Mesendoderm (in vitro differentiated cells): ENCODE data around the gene SPANXA2. TPM values are rescaled to one million over a fixed set of nuclear protein-coding genes. Genes with fewer than 3 reads are reported as not detected.
"Not testable (repeated sequence)": the region's sequence is repeated elsewhere in the genome, so short reads cannot be mapped to it uniquely, and the experiment has no call there.

Experiments used
- DNase-seq: peaks from one replicate; pipeline ENCODE4 v3.0.0; 2013
- H2AK5ac ChIP-seq: 2 replicates; pipeline ENCODE4 v1.6.1; 2013; ENCODE audit warnings: low read length, inconsistent platforms
- H2BK120ac ChIP-seq: 2 replicates; pipeline ENCODE4 v1.6.1; 2013; ENCODE audit warnings: low read depth, mild to moderate bottlenecking, low read length, moderate library complexity, mixed read lengths
- H2BK15ac ChIP-seq: replicated peaks from 2 replicates; pipeline ENCODE4 v1.6.1; 2013; ENCODE audit warnings: low read depth, mild to moderate bottlenecking, moderate library complexity
- H2BK5ac ChIP-seq: 2 replicates; pipeline ENCODE4 v1.6.1; 2013; ENCODE audit warnings: low read length, inconsistent platforms
- H3K18ac ChIP-seq: 2 replicates; pipeline ENCODE4 v1.6.1; 2013; ENCODE audit warnings: mild to moderate bottlenecking, low read length, mixed read lengths
- H3K23ac ChIP-seq: one replicate; pipeline ENCODE4 v1.6.1; 2013; ENCODE audit warnings: low read length
- H3K27ac ChIP-seq: 2 replicates; pipeline ENCODE4 v1.5.1; 2013; ENCODE audit warnings: low read depth, mild to moderate bottlenecking, inconsistent platforms, low read length, moderate library complexity
- H3K27me3 ChIP-seq: 2 replicates; pipeline ENCODE4 v1.6.1; 2013; ENCODE audit warnings: low read length, control low read depth, mild to moderate bottlenecking, inconsistent platforms; ENCODE audit not compliant: insufficient read depth, poor library complexity
- H3K36me3 ChIP-seq: 2 replicates; pipeline ENCODE4 v1.6.1; 2013; ENCODE audit warnings: low read length, inconsistent platforms; ENCODE audit not compliant: control insufficient read depth, insufficient read depth
- H3K4ac ChIP-seq: one replicate; pipeline ENCODE4 v1.6.1; 2013; ENCODE audit warnings: low read depth, mild to moderate bottlenecking, low read length, moderate library complexity
- H3K4me1 ChIP-seq: 2 replicates; pipeline ENCODE4 v1.6.1; 2013; ENCODE audit warnings: low read depth, low read length, inconsistent platforms; ENCODE audit not compliant: control insufficient read depth
- H3K4me2 ChIP-seq: 2 replicates; pipeline ENCODE4 v1.6.1; 2013; ENCODE audit warnings: low read length
- H3K4me3 ChIP-seq: 2 replicates; pipeline ENCODE4 v1.5.1; 2013; ENCODE audit warnings: mild to moderate bottlenecking, low read length
- H3K56ac ChIP-seq: one replicate; pipeline ENCODE4 v1.6.1; 2013; ENCODE audit warnings: low read length
- H3K79me1 ChIP-seq: 2 replicates; pipeline ENCODE4 v1.6.1; 2013; ENCODE audit warnings: low read length, inconsistent platforms
- H3K79me2 ChIP-seq: 2 replicates; pipeline ENCODE4 v1.6.1; 2013; ENCODE audit warnings: mild to moderate bottlenecking, low read length; ENCODE audit not compliant: control insufficient read depth, insufficient read depth
- H3K9ac ChIP-seq: 2 replicates; pipeline ENCODE4 v1.6.1; 2013; ENCODE audit warnings: low read length, inconsistent platforms
- H4K5ac ChIP-seq: one replicate; pipeline ENCODE4 v1.6.1; 2013; ENCODE audit warnings: low read length
- H4K8ac ChIP-seq: one replicate; pipeline ENCODE4 v1.6.1; 2013; ENCODE audit warnings: low read depth, mild to moderate bottlenecking, control low read depth, low read length, moderate library complexity
- WGBS: extraction: QIAGEN DNeasy Blood & Tissue Kit; methylation state at CpG from one replicate; pipeline ENCODE4 v1.1.7; 2013; ENCODE audit warnings: low lambda C conversion rate, missing lambda C conversion rate; ENCODE audit not compliant: insufficient coverage; ENCODE audit errors: extremely low coverage; 5-methylcytosine and 5-hydroxymethylcytosine counted together
- polyA plus RNA-seq, 2 experiments: library from polyadenylated mRNA; stranded (reverse); fragments of 200-250 nt; gene quantifications; one replicate each; pipeline ENCODE4 v1.2.3, GENCODE V29; 2013

The SPANXA2 gene, protein sequence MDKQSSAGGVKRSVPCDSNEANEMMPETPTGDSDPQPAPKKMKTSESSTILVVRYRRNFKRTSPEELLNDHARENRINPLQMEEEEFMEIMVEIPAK
- 0.13 TPM for polyA plus RNA-seq (2013, experiment 1 of 2)
- polyA plus RNA-seq (2013, experiment 2 of 2), result 0.21 TPM

- not testable (repeated sequence) for H3K27me3 ChIP-seq, H3K18ac ChIP-seq, H3K4me2 ChIP-seq, H3K4me3 ChIP-seq, H3K27ac ChIP-seq, DNase-seq, H3K4ac ChIP-seq, H2BK15ac ChIP-seq, H2AK5ac ChIP-seq, H3K79me1 ChIP-seq, H3K56ac ChIP-seq, H3K9ac ChIP-seq, H4K5ac ChIP-seq, H3K4me1 ChIP-seq, H2BK120ac ChIP-seq, H2BK5ac ChIP-seq, H3K23ac ChIP-seq, H4K8ac ChIP-seq, H3K79me2 ChIP-seq, H3K36me3 ChIP-seq
- WGBS, result no CpG with 5 or more reads among the region's 10 CpGs
Observed at GRCh38 chrX:141589408-141589807, at the start of gene SPANXA2. TSS of gene SPANXA2 (plus strand) at chrX:141589708. CDS start at chrX:141589768, 60 bp downstream.

GRCh38 chrX:141542551-141542950 is 47.0 kb upstream of the SPANXA2 start:
- not testable (repeated sequence) for H3K4ac ChIP-seq, H3K27me3 ChIP-seq, H4K5ac ChIP-seq, H3K4me1 ChIP-seq, H4K8ac ChIP-seq, H3K79me1 ChIP-seq, DNase-seq, H3K23ac ChIP-seq, H3K79me2 ChIP-seq, H3K4me3 ChIP-seq, H3K56ac ChIP-seq, H2BK5ac ChIP-seq, H3K36me3 ChIP-seq, H2AK5ac ChIP-seq, H3K27ac ChIP-seq, H3K9ac ChIP-seq, H3K18ac ChIP-seq, H2BK120ac ChIP-seq, H3K4me2 ChIP-seq, H2BK15ac ChIP-seq
- no CpG with 5 or more reads among the region's 16 CpGs for whole genome bisulfite sequencing

- not testable (repeated sequence) for H3K4me3 ChIP-seq, H2BK15ac ChIP-seq, H3K27ac ChIP-seq, H3K27me3 ChIP-seq, H3K79me1 ChIP-seq, H2BK120ac ChIP-seq, H3K23ac ChIP-seq, H3K9ac ChIP-seq, H3K36me3 ChIP-seq, H3K18ac ChIP-seq, H2AK5ac ChIP-seq, DNase-seq, H4K5ac ChIP-seq, H3K4me1 ChIP-seq, H2BK5ac ChIP-seq, H3K79me2 ChIP-seq, H3K4ac ChIP-seq, H3K56ac ChIP-seq, H3K4me2 ChIP-seq, H4K8ac ChIP-seq
- no CpG with 5 or more reads among the region's 10 CpGs for WGBS
Observed at GRCh38 chrX:141584638-141585037, 4.9 kb upstream of the SPANXA2 start, which contains the start of gene SPANXA1. TSS of gene SPANXA1 (minus strand) at chrX:141584738. CDS start at chrX:141584678, 60 bp downstream.

- H3K4me2 ChIP-seq, result no peak overlapping the region
- H2AK5ac ChIP-seq, result no peak overlapping the region
- H3K79me1 ChIP-seq, result no peaks in the 10 kb centered on the region
- H3K4ac ChIP-seq, result no peak overlapping the region
- no peaks in the 10 kb centered on the region for H3K27me3 ChIP-seq
- H2BK120ac ChIP-seq, result no peak overlapping the region
- H2BK5ac ChIP-seq, result no peak overlapping the region
- no peak overlapping the region for H4K8ac ChIP-seq
- DNase-seq, result no peak
- no peaks in the 10 kb centered on the region for H3K36me3 ChIP-seq
- H3K27ac ChIP-seq, result no peak overlapping the region
- no peak overlapping the region for H4K5ac ChIP-seq
- H3K4me1 ChIP-seq, result no peaks in the 10 kb centered on the region
- no peaks in the 10 kb centered on the region for H3K79me2 ChIP-seq
- WGBS, result no CpG with 5 or more reads among the region's 1 CpG
- no peak overlapping the region for H3K4me3 ChIP-seq
- H3K9ac ChIP-seq, result no peak overlapping the region
- no peak overlapping the region for H3K23ac ChIP-seq
- H2BK15ac ChIP-seq, result no peak overlapping the region
- H3K56ac ChIP-seq, result no peak overlapping the region
- H3K18ac ChIP-seq, result no peak overlapping the region
Observed at GRCh38 chrX:141609111-141609510, 19.6 kb downstream of the SPANXA2 start.

- H4K8ac ChIP-seq, result no peak overlapping the region
- no peak overlapping the region for H3K27ac ChIP-seq
- H3K4ac ChIP-seq, result no peak overlapping the region
- DNase-seq, result no peak
- H3K56ac ChIP-seq, result no peak overlapping the region
- H3K23ac ChIP-seq, result no peak overlapping the region
- no peaks in the 10 kb centered on the region for H3K27me3 ChIP-seq
- H3K4me1 ChIP-seq, result no peaks in the 10 kb centered on the region
- H4K5ac ChIP-seq, result no peak overlapping the region
- no peak overlapping the region for H3K4me2 ChIP-seq
- no peak overlapping the region for H2BK15ac ChIP-seq
- no CpG with 5 or more reads among the region's 2 CpGs for WGBS
- H3K79me1 ChIP-seq, result no peaks in the 10 kb centered on the region
- no peak overlapping the region for H2BK120ac ChIP-seq
- no peak overlapping the region for H2BK5ac ChIP-seq
- no peak overlapping the region for H3K9ac ChIP-seq
- H3K36me3 ChIP-seq, result no peaks in the 10 kb centered on the region
- H3K4me3 ChIP-seq, result no peak overlapping the region
- H2AK5ac ChIP-seq, result no peak overlapping the region
- no peaks in the 10 kb centered on the region for H3K79me2 ChIP-seq
- H3K18ac ChIP-seq, result no peak overlapping the region
Observed at GRCh38 chrX:141619336-141619735, 29.8 kb downstream of the SPANXA2 start.

- Histone ChIP-seq H3K79me2 (no peaks in the 10 kb centered on the region), H4K5ac (no peak overlapping the region), H3K18ac (no peak overlapping the region), H3K4me1 (no peaks in the 10 kb centered on the region), H2BK120ac (no peak overlapping the region), H3K4me3 (no peak overlapping the region), H3K9ac (no peak overlapping the region), H3K27me3 (no peaks in the 10 kb centered on the region), H2BK5ac (no peak overlapping the region), H3K27ac (no peak overlapping the region), H2BK15ac (no peak overlapping the region), H3K4me2 (no peak overlapping the region), H3K56ac (no peak overlapping the region), H2AK5ac (no peak overlapping the region), H3K23ac (no peak overlapping the region), H3K4ac (no peak overlapping the region), H3K79me1 (no peaks in the 10 kb centered on the region), H3K36me3 (no peaks in the 10 kb centered on the region), H4K8ac (no peak overlapping the region)
- no peak for DNase-seq
Observed at GRCh38 chrX:141632124-141632523, 42.6 kb downstream of the SPANXA2 start.
